CD14-positive monocyte (primary cell): ENCODE results near the gene XRCC5. TPM values are rescaled to one million over a fixed set of nuclear protein-coding genes. Genes with fewer than 3 reads are reported as not detected.

Experiments
- DNase-seq, 3 donors: peaks; one replicate each; pipeline ENCODE4 v3.0.0-alpha.2; 2011 to 2022
- H2AFZ ChIP-seq: 2 replicates; pipeline ENCODE4 v1.6.0; 2012; ENCODE audit warnings: mild to moderate bottlenecking, low read depth, low read length, inconsistent platforms; ENCODE audit not compliant: insufficient read depth, poor library complexity, severe bottlenecking
- H3K27ac ChIP-seq, 2 donors: 1 replicate in 1 of 2; 2 replicates in 1 of 2; pipeline ENCODE4 v1.5.1; 2012 to 2013; ENCODE audit warnings: low read length in 2 of 2, control low read depth in 1 of 2, inconsistent platforms in 1 of 2, low read depth in 1 of 2, mild to moderate bottlenecking in 1 of 2
- H3K27me3 ChIP-seq, 2 donors: one replicate each; pipeline versions ENCODE4 v1.6.0 to v1.6.1; 2011 to 2013; ENCODE audit warnings: low read length in 2 of 2; ENCODE audit not compliant: control insufficient read depth in 2 of 2, insufficient read depth in 2 of 2
- H3K36me3 ChIP-seq, 2 donors: replicated peaks in 1 of 2; 1 replicate in 1 of 2; 2 replicates in 1 of 2; pipeline versions ENCODE4 v1.5.1 to v1.6.1; 2012 to 2013; ENCODE audit warnings: low read length in 2 of 2, control low read depth in 1 of 2, inconsistent platforms in 1 of 2, mild to moderate bottlenecking in 1 of 2; ENCODE audit not compliant: insufficient read depth in 2 of 2, control insufficient read depth in 1 of 2
- H3K4me1 ChIP-seq, 2 donors: 1 replicate in 1 of 2; 2 replicates in 1 of 2; pipeline versions ENCODE4 v1.5.1 to v1.6.1; 2012 to 2013; ENCODE audit warnings: low read length in 2 of 2, control low read depth in 1 of 2, inconsistent platforms in 1 of 2, mild to moderate bottlenecking in 1 of 2, moderate library complexity in 1 of 2; ENCODE audit not compliant: insufficient read depth in 2 of 2, control insufficient read depth in 1 of 2
- H3K4me2 ChIP-seq: replicated peaks from 2 replicates; pipeline ENCODE3; 2012; ENCODE audit warnings: low read length, moderate library complexity, mild to moderate bottlenecking; ENCODE audit not compliant: poor library complexity, severe bottlenecking; ENCODE audit errors: extremely low read depth
- H3K4me3 ChIP-seq, 3 experiments: fragments of 200-600 bp in 1 of 3; sonication (generic) in 1 of 3; replicated peaks in 1 of 3; 1 replicate in 2 of 3; 2 replicates in 1 of 3; pipeline ENCODE4 v1.5.1; 2011 to 2013; ENCODE audit warnings: low read length in 3 of 3, mild to moderate bottlenecking in 3 of 3, control low read depth in 2 of 3, low read depth in 2 of 3, inconsistent platforms in 1 of 3, moderate library complexity in 1 of 3
- H3K79me2 ChIP-seq: 2 replicates; pipeline ENCODE4 v1.6.0; 2012; ENCODE audit warnings: mild to moderate bottlenecking, control low read depth, inconsistent platforms, low read length, moderate library complexity; ENCODE audit not compliant: insufficient read depth
- H3K9ac ChIP-seq: 2 replicates; pipeline ENCODE4 v1.6.0; 2017; ENCODE audit warnings: low read length, mild to moderate bottlenecking; ENCODE audit not compliant: insufficient read depth, poor library complexity, severe bottlenecking
- H3K9me3 ChIP-seq, 2 donors: replicated peaks in 1 of 2; 1 replicate in 1 of 2; 2 replicates in 1 of 2; pipeline versions ENCODE4 v1.5.1 to v1.6.1; 2012 to 2013; ENCODE audit warnings: low read length in 2 of 2, control low read depth in 1 of 2; ENCODE audit not compliant: control insufficient read depth in 1 of 2, insufficient read depth in 1 of 2
- H4K20me1 ChIP-seq: 2 replicates; pipeline ENCODE4 v1.6.0; 2012; ENCODE audit warnings: mild to moderate bottlenecking, low read length, control low read depth, moderate library complexity; ENCODE audit not compliant: insufficient read depth
- H3K27ac Mint-ChIP-seq, 7 donors: one replicate each; pipeline ENCODE4 v1.8.0; 2020; ENCODE audit warnings: mild to moderate bottlenecking in 7 of 7, mixed read lengths in 7 of 7, moderate library complexity in 6 of 7, inconsistent platforms in 2 of 7
- H3K27me3 Mint-ChIP-seq, 3 donors: one replicate each; pipeline ENCODE4 v1.8.0; 2021 to 2022; ENCODE audit warnings: low read depth in 3 of 3, mild to moderate bottlenecking in 3 of 3, mixed read lengths in 3 of 3, moderate library complexity in 3 of 3, inconsistent platforms in 1 of 3
- H3K36me3 Mint-ChIP-seq, 2 donors: one replicate each; pipeline ENCODE4 v1.8.0; 2020; ENCODE audit warnings: mixed read lengths in 2 of 2, inconsistent platforms in 1 of 2, mild to moderate bottlenecking in 1 of 2
- H3K4me1 Mint-ChIP-seq: one replicate; pipeline ENCODE4 v1.8.0; 2020; ENCODE audit warnings: mild to moderate bottlenecking, mixed read lengths
- H3K4me3 Mint-ChIP-seq, 2 donors: one replicate each; pipeline ENCODE4 v1.8.0; 2020; ENCODE audit warnings: mild to moderate bottlenecking in 2 of 2, mixed read lengths in 2 of 2, moderate library complexity in 1 of 2
- H3K9me3 Mint-ChIP-seq, 7 donors: one replicate each; pipeline ENCODE4 v1.8.0; 2020 to 2022; ENCODE audit warnings: mixed read lengths in 7 of 7, mild to moderate bottlenecking in 6 of 7, moderate library complexity in 6 of 7, inconsistent platforms in 2 of 7
- WGBS: methylation state at CpG from one replicate; pipeline ENCODE4 v1.1.5; 2013; ENCODE audit warnings: missing lambda C conversion rate; ENCODE audit not compliant: insufficient coverage; 5-methylcytosine and 5-hydroxymethylcytosine counted together
- intact Hi-C, 2 donors: fragments of 100-400 bp; cut with micrococcal nuclease; formaldehyde crosslinking; loops; one replicate each; pipeline versions ENCODE4 v1.15.0 to v1.15.1; 2023
- polyA plus RNA-seq, 3 donors: library from polyadenylated mRNA; depleted of rRNA in 1 of 3; unstranded in 2 of 3; stranded (reverse) in 1 of 3; fragments of 300-500 nt in 2 of 3; fragments of >200 nt in 1 of 3; fragmentation: Illumina TruSeq in 2 of 3; gene quantifications; 1 replicate in 2 of 3; 2 replicates in 1 of 3; pipeline ENCODE4 v1.2.3, GENCODE V29; 2012 to 2021
- TF ChIP-seq, protein P1 (sequence below): fragments of 200-600 bp; IDR thresholded peaks from one replicate; pipeline ENCODE4 v1.8.0; 2022; ENCODE audit warnings: antibody characterized with exemption, mild to moderate bottlenecking

XRCC5 gene
- polyA plus RNA-seq, 3 donors, result 55.3 to 281 (median 258) TPM

DNA sequence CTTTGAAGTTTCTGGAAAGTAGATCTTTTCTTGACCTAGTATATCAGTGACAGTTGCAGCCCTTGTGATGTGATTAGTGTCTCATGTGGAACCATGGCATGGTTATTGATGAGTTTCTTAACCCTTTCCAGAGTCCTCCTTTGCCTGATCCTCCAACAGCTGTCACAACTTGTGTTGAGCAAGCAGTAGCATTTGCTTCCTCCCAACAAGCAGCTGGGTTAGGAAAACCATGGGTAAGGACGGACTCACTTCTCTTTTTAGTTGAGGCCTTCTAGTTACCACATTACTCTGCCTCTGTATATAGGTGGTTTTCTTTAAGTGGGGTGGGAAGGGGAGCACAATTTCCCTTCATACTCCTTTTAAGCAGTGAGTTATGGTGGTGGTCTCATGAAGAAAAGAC, 96.3 kb downstream of the XRCC5 start:
- Histone ChIP-seq H3K27ac (peak overlapping the region in 1 of 2 donors; percentile 66), H3K79me2 (no peaks in the 10 kb centered on the region), H3K27me3 (no peaks in the 10 kb centered on the region), H3K9ac (no peak overlapping the region), H2AFZ (no peak overlapping the region), H3K4me2 (no peak overlapping the region), H4K20me1 (peaks cover 29% of the 10 kb centered on the region), H3K4me1 (peaks cover 9 to 12% of the 10 kb centered on the region in 2 donors), H3K36me3 (peaks cover 84 to 100% of the 10 kb centered on the region in 2 donors), H3K4me3 (no peak overlapping the region), H3K9me3 (no peaks in the 10 kb centered on the region)
- H3K27me3 Mint-ChIP-seq, result no peaks in the 10 kb centered on the region
- H3K36me3 Mint-ChIP-seq, result peaks cover 79 to 93% of the 10 kb centered on the region in 2 donors
- H3K27ac Mint-ChIP-seq, result peak overlapping the region in 2 of 7 donors; percentile 23 to 80
- intact Hi-C loops, result no loop called here
- H3K9me3 Mint-ChIP-seq, result no peaks in the 10 kb centered on the region
- TF ChIP-seq, protein P1, sequence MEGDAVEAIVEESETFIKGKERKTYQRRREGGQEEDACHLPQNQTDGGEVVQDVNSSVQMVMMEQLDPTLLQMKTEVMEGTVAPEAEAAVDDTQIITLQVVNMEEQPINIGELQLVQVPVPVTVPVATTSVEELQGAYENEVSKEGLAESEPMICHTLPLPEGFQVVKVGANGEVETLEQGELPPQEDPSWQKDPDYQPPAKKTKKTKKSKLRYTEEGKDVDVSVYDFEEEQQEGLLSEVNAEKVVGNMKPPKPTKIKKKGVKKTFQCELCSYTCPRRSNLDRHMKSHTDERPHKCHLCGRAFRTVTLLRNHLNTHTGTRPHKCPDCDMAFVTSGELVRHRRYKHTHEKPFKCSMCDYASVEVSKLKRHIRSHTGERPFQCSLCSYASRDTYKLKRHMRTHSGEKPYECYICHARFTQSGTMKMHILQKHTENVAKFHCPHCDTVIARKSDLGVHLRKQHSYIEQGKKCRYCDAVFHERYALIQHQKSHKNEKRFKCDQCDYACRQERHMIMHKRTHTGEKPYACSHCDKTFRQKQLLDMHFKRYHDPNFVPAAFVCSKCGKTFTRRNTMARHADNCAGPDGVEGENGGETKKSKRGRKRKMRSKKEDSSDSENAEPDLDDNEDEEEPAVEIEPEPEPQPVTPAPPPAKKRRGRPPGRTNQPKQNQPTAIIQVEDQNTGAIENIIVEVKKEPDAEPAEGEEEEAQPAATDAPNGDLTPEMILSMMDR, result no peak
- no peak overlapping the region for H3K4me3 Mint-ChIP-seq
- H3K4me1 Mint-ChIP-seq, result peaks cover 19% of the 10 kb centered on the region
- no CpG with 5 or more reads among the region's 1 CpG for WGBS
- peak in 1 of 3 donors; percentile 9 for DNase-seq

DNA sequence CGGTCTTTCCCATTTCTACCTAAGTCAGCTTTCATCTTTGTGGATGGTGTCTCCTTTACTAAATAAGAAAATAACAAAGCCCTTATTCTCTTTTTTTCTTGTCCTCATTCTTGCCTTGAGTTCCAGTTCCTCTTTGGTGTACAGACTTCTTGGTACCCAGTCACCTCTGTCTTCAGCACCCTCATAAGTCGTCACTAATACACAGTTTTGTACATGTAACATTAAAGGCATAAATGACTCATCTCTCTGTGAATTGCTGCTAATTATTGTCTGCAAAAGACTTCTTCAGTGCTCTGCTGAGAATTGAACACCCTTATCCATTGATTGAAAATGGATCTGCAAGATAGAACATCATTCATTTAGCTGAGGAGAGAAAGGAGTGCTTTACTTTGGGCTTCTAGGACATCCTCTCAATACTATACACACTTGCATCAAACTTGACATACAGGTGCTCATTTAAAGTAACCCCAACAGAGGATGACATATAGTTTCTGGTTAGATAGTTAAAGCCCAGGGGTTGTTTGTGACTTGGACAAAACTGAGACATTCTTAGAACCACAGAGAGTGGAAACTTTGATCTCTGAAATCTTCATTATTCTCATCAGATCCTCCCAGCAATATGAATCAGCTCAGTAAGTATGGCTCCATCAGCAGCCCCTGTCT, 97.0 kb downstream of the XRCC5 start:
- H3K4me3 Mint-ChIP-seq, result no peak overlapping the region
- Histone ChIP-seq H3K79me2 (no peaks in the 10 kb centered on the region), H3K9me3 (no peaks in the 10 kb centered on the region), H3K4me1 (peaks cover 9 to 12% of the 10 kb centered on the region in 2 donors), H4K20me1 (peaks cover 29% of the 10 kb centered on the region), H3K9ac (no peak overlapping the region), H3K4me2 (no peak overlapping the region), H3K27ac (peak overlapping the region in 1 of 2 donors; percentile 66), H3K4me3 (no peak overlapping the region), H3K36me3 (peaks cover 77 to 100% of the 10 kb centered on the region in 2 donors), H2AFZ (no peak overlapping the region), H3K27me3 (no peaks in the 10 kb centered on the region)
- peaks cover 76 to 87% of the 10 kb centered on the region in 2 donors for H3K36me3 Mint-ChIP-seq
- peaks cover 19% of the 10 kb centered on the region for H3K4me1 Mint-ChIP-seq
- no CpG with 5 or more reads among the region's 2 CpGs for WGBS
- H3K9me3 Mint-ChIP-seq, result no peaks in the 10 kb centered on the region
- intact Hi-C loops, result no loop called here
- peak overlapping the region in 4 of 7 donors; percentile 27 to 79 (median 75) for H3K27ac Mint-ChIP-seq
- H3K27me3 Mint-ChIP-seq, result no peaks in the 10 kb centered on the region
- TF ChIP-seq, protein P1, result no peak
- no peak for DNase-seq
